ENCODE data around the gene ZCCHC3.

ZCCHC3 gene

DNA sequence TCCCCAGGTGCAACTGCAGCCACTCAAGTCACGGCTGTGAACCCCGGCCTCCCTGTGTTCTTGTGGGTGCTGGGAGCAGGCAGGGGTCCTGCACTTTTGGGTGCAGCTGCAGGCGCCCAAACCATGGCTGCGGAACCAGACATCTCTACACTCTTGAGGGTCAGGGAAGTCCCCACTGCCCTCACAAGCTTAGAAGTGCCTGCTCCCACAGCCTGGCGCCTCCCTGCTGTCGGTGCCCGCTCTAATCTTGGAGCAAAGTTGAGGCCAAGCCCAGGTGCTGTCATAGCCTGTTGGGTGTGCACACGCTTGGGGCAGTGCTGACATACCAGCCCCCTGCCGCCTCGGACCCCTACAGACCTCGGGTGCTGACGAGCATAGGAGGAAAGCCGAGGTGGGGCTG lies 33.7 kb upstream of the ZCCHC3 start:
- TF ChIP-seq CTCF (conservative IDR thresholded peaks at IDR 0.05): no peak
- no peak overlapping the region for H3K27ac ChIP-seq

GRCh38 chr20:266596-267562 lies 30.5 kb upstream of the ZCCHC3 start:
- TF ChIP-seq CTCF (conservative IDR thresholded peaks at IDR 0.05): peak; percentile 96
- peak overlapping the region; percentile 72; the same call in 1 of the 2 replicates for H3K27ac ChIP-seq

GRCh38 chr20:270517-270916 lies 26.9 kb upstream of the ZCCHC3 start:
- H3K27ac ChIP-seq: no peak overlapping the region
- no peak for TF ChIP-seq CTCF (conservative IDR thresholded peaks at IDR 0.05)

- no peak for TF ChIP-seq CTCF (conservative IDR thresholded peaks at IDR 0.05)
- no peak overlapping the region for H3K27ac ChIP-seq
These were observed 26.3 kb upstream of the ZCCHC3 start for GRCh38 chr20:271069-271468.

DNA sequence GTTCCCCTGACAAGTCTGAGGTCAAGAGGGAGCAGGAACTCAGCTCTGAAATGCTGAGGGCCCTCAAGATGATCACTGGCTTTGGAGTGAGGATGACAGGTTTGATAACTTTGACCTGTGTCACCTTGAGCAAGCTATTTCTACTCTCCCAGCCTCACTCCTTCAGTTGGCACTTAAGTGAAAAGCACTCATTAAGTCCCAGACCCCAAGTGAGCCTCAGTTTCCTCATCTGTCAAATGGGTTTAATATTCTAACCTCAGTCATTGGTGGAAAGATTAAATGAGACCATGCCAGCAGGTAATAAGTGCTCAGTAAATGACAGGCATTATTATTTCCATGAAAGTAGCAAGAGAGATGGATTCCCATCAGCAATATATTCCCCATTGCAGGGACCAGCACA lies 25.8 kb upstream of the ZCCHC3 start:
- no peak for TF ChIP-seq CTCF (conservative IDR thresholded peaks at IDR 0.05)
- H3K27ac ChIP-seq: no peak overlapping the region

DNA sequence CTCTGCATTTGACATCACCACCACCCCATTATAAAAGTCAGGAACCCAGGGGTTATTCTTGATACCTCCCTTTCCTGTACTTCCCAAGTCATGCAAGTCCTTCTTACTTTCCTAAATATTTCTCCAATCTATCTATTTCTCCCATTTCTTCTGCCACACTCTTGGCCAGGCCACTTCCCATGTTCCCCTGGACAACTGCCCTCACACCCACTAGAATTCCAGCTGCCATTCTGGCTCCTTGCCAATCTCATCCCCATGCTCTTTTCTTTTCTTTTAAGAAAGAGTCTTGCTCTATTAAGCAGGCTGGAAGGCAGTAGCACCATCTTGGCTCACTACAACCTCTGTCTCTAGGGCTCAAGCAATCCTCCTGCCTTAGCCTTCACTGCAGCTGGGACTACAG lies 24.7 kb upstream of the ZCCHC3 start:
- no peak for TF ChIP-seq CTCF (conservative IDR thresholded peaks at IDR 0.05)
- H3K27ac ChIP-seq: no peak overlapping the region

- no peak overlapping the region for H3K27ac ChIP-seq
These were observed 23.5 kb upstream of the ZCCHC3 start for GRCh38 chr20:273884-274283.

More at GRCh38 chr20:273884-274283, 23.5 kb upstream of the ZCCHC3 start:
- no peak for TF ChIP-seq CTCF (conservative IDR thresholded peaks at IDR 0.05)
